GM21723 (cell line): ENCODE data around the gene PDZRN3.

Experiments
- ATAC-seq: cut with Tn5 transposase; IDR thresholded peaks from one replicate; pipeline ENCODE4 v1.9.1; 2021; ENCODE audit warnings: mild to moderate bottlenecking, moderate library complexity; ENCODE audit not compliant: unreplicated experiment

The PDZRN3 gene

DNA sequence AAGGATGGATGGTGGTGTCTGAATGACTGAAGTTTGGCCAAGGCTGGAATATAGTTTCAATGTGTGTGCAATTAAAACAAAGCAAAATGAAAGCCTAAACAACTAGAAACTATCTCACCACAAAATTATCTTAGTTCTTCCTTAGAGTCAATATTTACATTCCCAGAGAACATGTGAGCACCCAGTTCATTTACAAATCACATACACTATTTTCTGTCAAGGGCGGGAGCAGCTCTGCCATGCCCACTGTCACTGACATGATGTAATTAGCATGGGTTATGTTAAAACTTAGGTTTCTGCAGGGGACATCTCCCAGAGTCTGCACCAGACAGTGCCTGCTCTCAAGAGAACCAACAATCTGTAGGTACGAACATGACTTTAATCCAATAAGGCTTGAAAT, 65.0 kb downstream of the PDZRN3 start:
- no peak for ATAC-seq

GRCh38 chr3:73558727-73559075, 66.0 kb downstream of the PDZRN3 start:
- no peak for ATAC-seq

DNA sequence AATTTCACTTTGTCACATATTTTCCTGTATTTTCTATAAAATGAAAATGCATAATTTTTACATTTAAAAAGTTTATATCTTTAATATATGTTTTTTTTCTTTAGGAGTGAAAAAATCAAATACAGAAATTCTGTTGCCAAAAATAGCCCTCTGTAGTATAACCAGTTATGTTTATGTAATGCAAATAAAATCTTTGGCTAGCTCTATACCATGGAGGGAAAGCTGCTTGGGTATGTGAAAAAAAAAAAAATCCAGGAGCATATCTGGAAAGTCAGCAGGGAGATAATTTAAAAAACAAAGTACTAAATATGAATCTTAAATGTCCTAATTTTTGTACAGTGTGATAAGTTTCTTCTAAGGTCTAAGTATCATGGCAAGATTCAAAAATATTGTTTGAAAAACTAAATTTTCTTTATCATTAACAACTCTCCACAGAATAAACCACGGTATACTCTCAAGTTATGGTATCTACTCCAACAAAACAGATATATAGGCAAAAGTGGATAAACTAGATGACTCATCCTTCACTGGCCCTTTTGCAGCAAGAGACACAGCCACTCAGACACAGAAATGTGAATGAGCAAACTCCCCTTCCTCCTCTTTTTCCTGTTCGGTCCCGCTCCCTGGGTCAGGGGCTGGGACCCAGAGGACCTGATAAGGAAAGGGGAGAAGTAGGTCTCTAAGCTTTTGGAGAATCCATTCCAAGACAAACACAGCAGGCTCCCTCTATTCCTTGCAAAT, 66.6 kb downstream of the PDZRN3 start:
- no peak for ATAC-seq

GRCh38 chr3:73556520-73557372, 68.0 kb downstream of the PDZRN3 start:
- ATAC-seq = no peak

GRCh38 chr3:73555076-73555475, 69.7 kb downstream of the PDZRN3 start:
- no peak for ATAC-seq

GRCh38 chr3:73552700-73553099, 72.0 kb downstream of the PDZRN3 start:
- no peak for ATAC-seq

GRCh38 chr3:73550032-73550431, 74.7 kb downstream of the PDZRN3 start:
- no peak for ATAC-seq

DNA sequence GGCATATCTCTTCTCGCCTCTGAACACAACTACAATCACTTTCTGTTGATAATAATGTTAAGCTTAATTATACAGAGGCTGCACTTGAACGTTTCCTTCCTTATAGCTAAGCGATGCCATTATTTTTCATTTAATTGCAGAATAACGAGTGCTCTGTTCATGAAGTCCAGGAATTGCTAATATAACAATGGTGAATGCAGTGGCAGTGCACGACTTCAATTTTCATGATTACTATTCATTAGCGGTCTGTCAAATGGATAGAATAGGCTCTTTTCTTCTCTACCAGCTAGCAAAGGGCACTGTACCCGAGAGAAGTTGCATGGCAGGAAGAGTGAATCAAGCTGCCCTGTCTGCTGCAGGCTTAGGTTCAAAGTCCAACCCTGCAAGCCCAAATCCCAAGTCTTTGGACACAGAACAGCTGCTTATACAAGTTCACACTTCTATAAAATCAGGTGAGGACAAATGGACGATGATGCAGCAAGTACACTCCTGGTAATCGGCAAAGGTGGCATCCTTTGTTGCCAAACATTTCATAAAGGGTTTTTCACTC, 75.6 kb downstream of the PDZRN3 start:
- ATAC-seq = no peak

DNA sequence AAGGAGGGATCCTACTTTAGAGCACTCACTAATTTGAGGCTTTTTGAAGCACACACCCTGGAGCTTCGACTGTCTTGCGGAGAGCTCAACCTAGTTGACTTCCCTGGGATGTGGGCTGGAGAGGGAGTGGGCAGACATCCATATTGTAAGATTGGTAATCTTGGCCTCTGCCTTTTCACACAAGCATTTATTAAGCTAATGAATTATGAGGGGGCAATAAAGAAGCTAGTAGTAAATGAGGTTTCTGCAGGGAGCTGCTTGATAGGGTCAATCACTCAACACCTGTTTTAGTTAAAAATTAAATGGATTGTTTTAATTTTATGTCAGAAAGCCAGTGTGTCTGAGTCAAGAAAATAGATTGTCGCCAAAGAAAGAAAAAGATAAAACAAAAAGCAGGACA, 76.3 kb downstream of the PDZRN3 start:
- no peak for ATAC-seq

- no peak for ATAC-seq
These were observed 77.1 kb downstream of the PDZRN3 start for GRCh38 chr3:73547427-73548248.

DNA sequence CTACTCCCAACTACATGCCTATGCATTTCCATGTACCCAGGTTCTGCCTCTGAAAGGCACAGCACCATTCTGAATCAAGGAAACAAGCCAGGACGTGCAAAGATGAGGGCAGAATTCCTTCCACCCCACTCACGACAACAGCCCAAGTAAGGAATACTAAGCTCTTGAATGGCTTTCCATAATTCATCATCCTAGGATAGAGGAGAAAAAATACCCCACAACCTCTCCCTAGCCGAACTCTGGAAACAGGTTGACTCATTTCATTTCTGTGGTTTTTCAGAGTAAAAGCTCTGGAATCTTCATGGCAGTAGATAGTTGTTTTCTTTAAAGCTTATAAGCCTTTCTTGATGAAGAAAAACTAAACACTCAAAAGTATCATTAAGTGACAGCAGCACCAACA, 77.8 kb downstream of the PDZRN3 start:
- ATAC-seq = no peak

- ATAC-seq = no peak
These were observed 81.3 kb downstream of the PDZRN3 start for GRCh38 chr3:73543412-73543811.

DNA sequence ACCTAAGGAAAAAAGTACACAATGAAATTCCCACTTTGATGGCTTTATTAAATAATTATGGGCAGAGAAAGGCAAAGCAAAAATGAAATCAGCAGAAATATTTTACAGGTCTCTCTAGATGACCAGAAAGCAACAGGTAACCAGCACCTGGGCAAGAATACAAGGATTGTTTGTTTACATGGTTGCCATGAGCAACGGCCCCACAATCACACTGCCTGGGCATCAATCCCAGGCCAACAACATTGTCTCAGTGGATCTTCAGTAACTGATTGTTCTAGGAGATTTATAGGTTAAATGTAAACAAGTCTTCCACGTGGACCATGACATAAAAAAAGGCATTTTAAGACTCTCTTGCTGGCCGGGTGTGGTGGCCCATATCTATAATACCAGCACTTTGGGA, 82.6 kb downstream of the PDZRN3 start:
- no peak for ATAC-seq

- ATAC-seq = no peak
These were observed 83.6 kb downstream of the PDZRN3 start for GRCh38 chr3:73540969-73541740.

GRCh38 chr3:73538486-73538885, 86.3 kb downstream of the PDZRN3 start:
- no peak for ATAC-seq

GRCh38 chr3:73536952-73537351, 87.8 kb downstream of the PDZRN3 start:
- ATAC-seq = no peak

GRCh38 chr3:73536336-73536895, 88.3 kb downstream of the PDZRN3 start:
- no peak for ATAC-seq

DNA sequence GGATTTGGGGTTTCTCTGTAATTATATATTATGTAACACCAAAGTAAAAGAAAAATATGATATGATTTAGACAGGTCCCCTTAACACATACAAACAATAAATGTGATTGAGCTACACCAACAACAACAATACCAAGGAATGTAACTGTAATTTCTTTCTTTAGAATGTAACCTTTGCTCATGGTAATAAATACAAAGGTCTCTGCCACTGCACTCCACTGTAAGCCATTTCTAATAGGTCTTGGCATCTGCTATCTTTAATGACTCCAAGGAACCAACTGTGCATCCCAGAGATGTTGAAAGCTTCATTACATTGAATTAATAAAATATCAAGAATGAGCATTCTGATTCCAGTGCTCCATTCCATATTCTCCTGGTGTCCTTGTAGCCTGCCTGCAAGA, 88.8 kb downstream of the PDZRN3 start:
- ATAC-seq = no peak

DNA sequence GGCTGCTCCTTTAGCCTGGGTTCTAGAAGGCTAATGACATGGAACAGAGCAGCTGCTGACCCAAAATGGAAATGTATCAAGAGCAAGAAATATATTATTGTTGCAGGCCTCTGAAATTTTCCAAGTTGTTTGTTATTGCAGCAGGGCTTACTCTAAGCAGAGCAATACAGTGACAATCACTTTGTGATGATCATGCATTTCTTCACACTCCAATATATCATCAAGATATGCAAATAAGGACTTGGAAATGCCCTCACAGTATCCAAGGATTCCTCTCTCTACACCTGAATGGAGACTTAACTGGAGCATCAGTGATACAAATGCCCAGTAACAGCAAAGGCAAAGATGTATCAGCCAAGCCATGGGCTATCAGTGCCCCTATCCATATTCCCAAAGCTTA, 89.6 kb downstream of the PDZRN3 start:
- no peak for ATAC-seq

- ATAC-seq = no peak
These were observed 94.7 kb downstream of the PDZRN3 start for GRCh38 chr3:73530022-73530396.
